SJSA1 (cell line): ENCODE measurements around the gene FGF22. TPM values are rescaled to one million over a fixed set of nuclear protein-coding genes. Genes with fewer than 3 reads are reported as not detected.

ENCODE experiments used
- DNase-seq, 2 experiments: peaks; one replicate each; pipeline ENCODE4 v3.0.0-alpha.2; 2015 to 2020; ENCODE audit warnings: low spot score in 2 of 2, low read depth in 1 of 2
- H3K27ac ChIP-seq: fragments of 250-450 bp; sonication (Bioruptor Pico); 2 replicates; pipeline ENCODE4 v1.5.1; 2020; ENCODE audit warnings: mild to moderate bottlenecking, moderate library complexity
- H3K27me3 ChIP-seq: fragments of 250-450 bp; sonication (Bioruptor Pico); replicated peaks from 2 replicates; pipeline ENCODE4 v1.5.1; 2020; ENCODE audit warnings: mild to moderate bottlenecking, moderate library complexity
- H3K36me3 ChIP-seq: fragments of 250-450 bp; sonication (Bioruptor Pico); 2 replicates; pipeline ENCODE4 v1.5.1; 2020; ENCODE audit warnings: mild to moderate bottlenecking
- H3K4me1 ChIP-seq: fragments of 250-450 bp; sonication (Bioruptor Pico); replicated peaks from 2 replicates; pipeline ENCODE4 v1.6.1; 2021; ENCODE audit warnings: mild to moderate bottlenecking
- H3K4me3 ChIP-seq: fragments of 250-450 bp; sonication (Bioruptor Pico); 2 replicates; pipeline ENCODE4 v1.5.1; 2020; ENCODE audit warnings: mild to moderate bottlenecking
- H3K9me3 ChIP-seq: fragments of 250-450 bp; sonication (Bioruptor Pico); replicated peaks from 2 replicates; pipeline ENCODE4 v1.5.1; 2020; ENCODE audit warnings: mild to moderate bottlenecking
- total RNA-seq: library from RNA; depleted of rRNA; stranded (reverse); fragments of >200 nt; shearing (Covaris generic); gene quantifications from 2 replicates; pipeline ENCODE4 v1.2.3, GENCODE V29; 2014; rRNA removed

The FGF22 gene
- total RNA-seq, 1 experiment from 2014 or later, result 0.13 TPM

DNA sequence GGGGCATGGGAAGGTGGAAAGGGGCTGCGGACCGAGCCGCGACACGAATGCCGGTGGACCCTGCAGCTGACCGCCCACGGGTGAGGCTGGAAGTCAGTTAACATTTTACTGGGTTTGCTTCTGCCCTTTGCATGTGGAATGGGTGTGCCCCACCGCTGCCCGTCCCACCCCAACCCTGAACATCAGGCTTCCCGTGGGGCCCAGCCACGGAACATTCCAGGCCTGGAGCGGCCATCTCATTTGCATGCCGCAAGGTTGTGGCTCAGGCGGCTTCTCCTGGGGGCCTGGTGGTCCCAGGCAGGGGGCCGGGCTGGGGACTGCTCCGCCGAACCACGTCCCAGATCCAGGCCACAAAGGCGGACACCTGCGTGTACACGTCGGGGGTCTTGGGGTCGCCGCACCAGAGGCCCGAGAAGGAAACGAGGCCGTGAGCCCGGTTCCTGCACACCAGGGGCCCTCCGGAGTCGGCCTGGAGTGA is 45.8 kb downstream of the FGF22 start:
- Histone ChIP-seq H3K36me3 (peaks cover 18% of the 10 kb centered on the region), H3K27me3 (no peaks in the 10 kb centered on the region), H3K4me3 (no peak overlapping the region), H3K4me1 (peaks cover 3% of the 10 kb centered on the region), H3K9me3 (0 out of 2 replicates have a peak, but pooled peaks cover 2% of the 10 kb centered on the region), H3K27ac (no peak overlapping the region)
- DNase-seq, result no peak

DNA sequence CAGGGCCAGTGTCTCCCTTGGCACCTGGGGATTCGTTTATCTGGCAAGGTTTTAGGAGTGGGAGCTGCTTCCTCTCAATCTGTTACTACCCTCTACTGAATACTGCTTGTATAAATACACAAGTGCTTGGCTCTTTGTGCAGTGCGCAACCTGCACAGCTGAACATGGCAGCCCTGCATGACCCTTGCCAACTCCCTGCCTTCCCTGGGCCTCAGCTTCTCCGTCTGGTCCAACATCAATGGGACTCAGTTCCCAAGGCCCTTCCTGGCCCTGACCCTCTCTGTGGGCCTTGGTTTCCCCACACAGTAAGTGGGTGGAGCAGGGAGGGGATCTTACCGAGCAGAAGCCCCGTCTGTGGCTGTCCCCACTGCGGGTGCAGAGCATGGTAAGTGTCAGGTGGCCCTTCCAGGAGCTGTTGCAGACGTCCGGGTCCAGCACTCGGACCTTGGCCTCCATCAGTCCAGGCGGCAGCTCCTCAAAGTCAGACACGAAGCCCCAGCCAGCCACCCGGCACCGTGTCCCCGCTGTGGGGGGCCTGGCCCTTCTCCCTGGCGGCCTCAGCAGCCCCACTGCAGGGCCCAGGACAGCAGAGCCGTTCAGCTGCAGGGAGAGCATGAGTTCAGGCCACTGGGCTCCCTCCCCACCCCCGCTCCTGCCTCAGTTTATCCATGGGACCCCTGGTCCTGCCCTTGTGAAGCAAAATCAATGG is 47.1 kb downstream of the FGF22 start:
- Histone ChIP-seq H3K4me1 (no peaks in the 10 kb centered on the region), H3K9me3 (no peaks in the 10 kb centered on the region), H3K36me3 (peaks cover 11% of the 10 kb centered on the region), H3K27me3 (no peaks in the 10 kb centered on the region), H3K4me3 (no peak overlapping the region), H3K27ac (no peak overlapping the region)
- DNase-seq, result no peak

DNA sequence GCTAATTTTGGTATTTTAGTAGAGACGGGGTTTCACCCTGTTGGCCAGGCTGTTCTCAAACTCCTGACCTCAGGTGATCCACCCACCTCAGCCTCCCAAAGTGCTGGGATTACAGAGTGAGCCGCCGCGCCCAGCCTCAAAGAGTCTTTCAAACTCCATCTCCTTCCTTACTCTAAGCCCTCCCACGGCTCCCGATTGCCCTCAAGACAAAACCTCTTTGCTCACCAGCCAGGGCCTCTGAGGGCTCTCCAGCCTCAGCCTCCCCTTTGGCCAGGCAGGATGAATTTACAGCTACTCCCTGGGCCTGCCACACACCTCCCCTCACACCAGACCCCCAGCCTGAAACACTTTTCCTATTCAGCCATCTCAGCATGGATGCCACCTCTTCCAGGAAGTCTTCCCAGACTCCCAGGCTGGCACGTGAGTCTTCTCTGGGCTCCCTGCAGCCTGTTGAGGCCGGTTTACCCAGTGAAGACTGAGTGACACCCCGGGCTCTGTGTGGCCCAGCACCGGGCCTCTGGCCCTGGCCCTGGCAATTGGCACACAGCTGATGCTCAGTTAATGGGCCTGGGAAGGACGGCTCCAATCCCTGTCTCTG is 48.0 kb downstream of the FGF22 start:
- no peaks in the 10 kb centered on the region for H3K27me3 ChIP-seq
- peaks cover 6% of the 10 kb centered on the region for H3K36me3 ChIP-seq
- H3K4me1 ChIP-seq, result no peaks in the 10 kb centered on the region
- H3K4me3 ChIP-seq, result no peak overlapping the region
- no peaks in the 10 kb centered on the region for H3K9me3 ChIP-seq
- no peak for DNase-seq
- no peak overlapping the region for H3K27ac ChIP-seq

DNA sequence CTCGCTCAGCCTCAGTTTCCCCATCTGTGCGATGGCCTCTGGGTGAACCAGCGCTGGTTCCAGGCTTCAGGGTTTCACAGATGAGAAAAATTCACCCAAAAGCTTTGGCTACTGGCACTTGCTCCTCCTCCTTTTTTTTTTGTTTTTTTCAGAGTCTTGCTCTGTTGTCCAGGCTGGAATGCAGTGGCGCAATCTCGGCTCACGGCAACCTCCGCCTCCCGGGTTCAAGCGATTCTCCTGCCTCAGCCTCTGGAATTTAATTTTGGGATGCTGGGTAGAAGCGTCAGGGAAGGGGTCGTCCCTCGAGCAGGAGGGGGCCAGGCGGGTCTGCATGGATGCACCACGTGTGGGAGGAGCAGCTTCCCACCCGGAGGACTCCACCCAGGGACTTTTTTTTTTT is 48.5 kb downstream of the FGF22 start:
- H3K36me3 ChIP-seq, result peaks cover under 1% of the 10 kb centered on the region; the same call in 1 of the 2 replicates
- H3K27ac ChIP-seq, result no peak overlapping the region
- no peaks in the 10 kb centered on the region for H3K27me3 ChIP-seq
- H3K4me3 ChIP-seq, result no peak overlapping the region
- no peaks in the 10 kb centered on the region for H3K9me3 ChIP-seq
- H3K4me1 ChIP-seq, result no peaks in the 10 kb centered on the region
- DNase-seq, result no peak

DNA sequence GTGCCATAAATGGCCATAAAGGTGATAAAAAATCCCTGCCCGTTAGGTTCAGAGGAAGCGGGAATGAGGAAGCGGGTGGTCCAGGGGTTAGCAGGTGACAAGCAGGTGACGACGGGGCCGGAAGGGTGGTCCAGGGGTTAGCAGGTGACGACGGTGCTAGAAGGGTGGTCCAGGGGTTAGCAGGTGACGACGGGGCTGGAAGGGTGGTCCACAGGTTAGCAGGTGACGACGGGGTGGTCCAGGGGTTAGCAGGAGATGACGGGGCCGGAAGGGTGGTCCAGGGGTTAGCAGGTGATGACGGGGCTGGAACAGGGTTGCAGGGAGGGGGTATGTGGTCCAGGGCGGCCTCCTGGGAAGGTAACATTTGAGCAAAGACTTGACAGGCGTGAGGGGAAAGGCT is 49.3 kb downstream of the FGF22 start:
- DNase-seq, result no peak
- H3K9me3 ChIP-seq, result no peaks in the 10 kb centered on the region
- no peaks in the 10 kb centered on the region for H3K36me3 ChIP-seq
- no peak overlapping the region for H3K27ac ChIP-seq
- no peaks in the 10 kb centered on the region for H3K27me3 ChIP-seq
- H3K4me3 ChIP-seq, result no peak overlapping the region
- H3K4me1 ChIP-seq, result no peaks in the 10 kb centered on the region

DNA sequence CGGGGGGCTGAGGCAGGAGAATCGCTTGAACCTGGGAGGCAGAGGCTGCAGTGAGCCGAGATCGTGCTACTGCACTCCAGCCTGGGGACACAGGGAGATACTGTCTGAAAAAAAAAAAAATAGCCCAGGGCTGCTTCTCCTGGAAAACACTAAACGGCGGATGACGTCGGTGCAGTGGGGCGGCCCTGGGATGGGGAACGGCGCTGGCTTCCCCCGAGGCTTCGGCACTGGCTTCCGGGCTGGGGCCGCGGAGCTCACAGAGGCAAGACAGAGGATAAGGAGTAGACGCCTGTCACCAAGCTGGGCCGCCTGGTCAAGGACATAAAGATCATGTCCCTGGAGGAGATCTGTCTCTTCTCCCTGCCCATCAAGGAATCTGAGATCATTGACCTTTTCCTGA is 50.5 kb downstream of the FGF22 start:
- H3K27me3 ChIP-seq, result peaks cover 8% of the 10 kb centered on the region; the same call in 1 of the 2 replicates
- no peak overlapping the region for H3K27ac ChIP-seq
- H3K4me3 ChIP-seq, result no peak overlapping the region
- no peak for DNase-seq
- no peaks in the 10 kb centered on the region for H3K9me3 ChIP-seq
- H3K4me1 ChIP-seq, result no peaks in the 10 kb centered on the region
- no peaks in the 10 kb centered on the region for H3K36me3 ChIP-seq

Other genes starting within 250 kb of the FGF22 start
- 0.05 TPM in 1 of 2 replicates, not detected in the other for gene C2CD4C, start 230.7 kb upstream of the FGF22 start, total RNA-seq
- not detected in 2 replicates for gene SHC2, start 178.8 kb upstream of the FGF22 start, total RNA-seq
- gene MADCAM1, start 143.4 kb upstream of the FGF22 start, total RNA-seq, result not detected in 2 replicates
- 68.7 and 73.3 TPM in 2 replicates for gene TPGS1, start 132.4 kb upstream of the FGF22 start, total RNA-seq
- gene CDC34, start 108.1 kb upstream of the FGF22 start, total RNA-seq, result 62.1 and 97.9 TPM in 2 replicates
- gene GZMM, start 95.8 kb upstream of the FGF22 start, total RNA-seq, result not detected in 2 replicates
- gene BSG, start 67.3 kb upstream of the FGF22 start, total RNA-seq, result 444 and 577 TPM in 2 replicates
- 2.2 and 4.3 TPM in 2 replicates for gene HCN2, start 50.0 kb upstream of the FGF22 start, total RNA-seq
- 44.2 and 44.7 TPM in 2 replicates for gene POLRMT, start 6.3 kb upstream of the FGF22 start, total RNA-seq
- gene RNF126, start 23.3 kb downstream of the FGF22 start, total RNA-seq, result 55.9 and 79.3 TPM in 2 replicates
- 317 and 364 TPM in 2 replicates for gene FSTL3, start 36.5 kb downstream of the FGF22 start, total RNA-seq
- not detected in 2 replicates for gene PRSS57, start 55.6 kb downstream of the FGF22 start, total RNA-seq
- not detected in 2 replicates for gene PALM, start 69.1 kb downstream of the FGF22 start, total RNA-seq
- 0.11 TPM in 1 of 2 replicates, not detected in the other for gene MISP, start 111.2 kb downstream of the FGF22 start, total RNA-seq
- 177 and 308 TPM in 2 replicates for gene PTBP1, start 157.6 kb downstream of the FGF22 start, total RNA-seq
- gene PLPPR3, start 182.1 kb downstream of the FGF22 start, total RNA-seq, result 1.1 and 2.3 TPM in 2 replicates
- gene AZU1, start 188.0 kb downstream of the FGF22 start, total RNA-seq, result not detected in 2 replicates
- gene PRTN3, start 201.1 kb downstream of the FGF22 start, total RNA-seq, result not detected in 2 replicates
- gene ELANE, start 212.4 kb downstream of the FGF22 start, total RNA-seq, result not detected in 2 replicates
- 3.3 and 12.5 TPM in 2 replicates for gene CFD, start 219.8 kb downstream of the FGF22 start, total RNA-seq